Glutamatergic neuron (in vitro differentiated cells): ENCODE data around the gene CTNNA2. TPM values are rescaled to one million over a fixed set of nuclear protein-coding genes. Genes with fewer than 3 reads are reported as not detected.

ENCODE experiments used
- DNase-seq: peaks from one replicate; pipeline ENCODE4 v3.0.0; 2022
- H3K27ac Mint-ChIP-seq: one replicate; pipeline ENCODE4 v1.8.0; 2020; ENCODE audit warnings: mild to moderate bottlenecking, mixed read lengths, inconsistent platforms; ENCODE audit not compliant: unreplicated experiment
- H3K27me3 Mint-ChIP-seq: one replicate; pipeline ENCODE4 v1.8.0; 2020; ENCODE audit warnings: mild to moderate bottlenecking, moderate library complexity, mixed read lengths, inconsistent platforms; ENCODE audit not compliant: unreplicated experiment
- H3K36me3 Mint-ChIP-seq: one replicate; pipeline ENCODE4 v1.8.0; 2020; ENCODE audit warnings: mild to moderate bottlenecking, mixed read lengths, inconsistent platforms; ENCODE audit not compliant: unreplicated experiment
- H3K4me1 Mint-ChIP-seq: one replicate; pipeline ENCODE4 v1.8.0; 2020; ENCODE audit warnings: mild to moderate bottlenecking, low read depth, mixed read lengths, inconsistent platforms; ENCODE audit not compliant: unreplicated experiment
- H3K4me3 Mint-ChIP-seq: one replicate; pipeline ENCODE4 v1.8.0; 2020; ENCODE audit warnings: mild to moderate bottlenecking, mixed read lengths, inconsistent platforms; ENCODE audit not compliant: unreplicated experiment
- H3K9me3 Mint-ChIP-seq: one replicate; pipeline ENCODE4 v1.8.0; 2020; ENCODE audit warnings: mild to moderate bottlenecking, moderate library complexity, mixed read lengths, inconsistent platforms; ENCODE audit not compliant: unreplicated experiment
- total RNA-seq: library from RNA; stranded (reverse); fragmentation: NEBNext Ultra II Directional; extraction: Animal tissue kit (Norgen Biotek cat#: 25700); gene quantifications from one replicate; pipeline ENCODE4 v1.2.1, GENCODE V29; 2021; ENCODE audit not compliant: unreplicated experiment
- TF ChIP-seq, protein P1 (sequence below): fragments of 200-600 bp; sonication (generic); IDR thresholded peaks from one replicate; pipeline ENCODE4 v1.5.0; 2021; ENCODE audit not compliant: partially characterized antibody, unreplicated experiment

CTNNA2 gene
- total RNA-seq, 1 donor from 2014 or later: 76.2 TPM

DNA sequence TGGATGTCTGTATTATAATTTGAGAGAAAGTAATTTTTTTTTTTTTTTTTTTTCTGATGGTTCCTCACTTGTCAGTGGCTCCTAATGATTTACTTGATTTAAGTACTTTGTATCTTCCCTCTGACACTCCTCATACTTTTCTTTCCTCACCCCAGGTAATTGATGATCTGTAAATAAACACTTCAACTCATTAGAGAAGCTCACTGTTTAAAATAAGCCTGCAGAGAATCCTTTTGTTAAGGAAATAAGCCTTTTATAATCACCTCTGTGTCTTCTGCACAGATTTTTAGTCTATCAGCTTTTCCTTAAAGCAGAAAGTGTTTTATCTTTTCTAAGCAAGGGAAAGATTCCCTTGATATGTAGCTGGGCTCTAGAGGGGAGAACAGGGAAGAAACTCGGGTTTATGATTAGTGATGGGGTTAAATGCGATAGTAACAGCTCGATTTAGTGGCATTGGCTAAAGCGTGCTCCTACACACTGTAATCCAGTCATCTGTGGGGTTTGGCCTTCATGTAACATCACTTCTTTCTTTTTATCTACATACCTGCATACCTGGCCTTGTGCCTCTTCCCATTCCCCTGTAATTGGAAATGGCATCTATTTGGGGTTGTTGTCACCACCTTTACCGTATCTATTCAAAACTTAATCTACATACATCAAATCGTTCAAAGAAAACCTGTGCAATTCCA, 851.8 kb downstream of the CTNNA2 start:
- TF ChIP-seq, protein P1, sequence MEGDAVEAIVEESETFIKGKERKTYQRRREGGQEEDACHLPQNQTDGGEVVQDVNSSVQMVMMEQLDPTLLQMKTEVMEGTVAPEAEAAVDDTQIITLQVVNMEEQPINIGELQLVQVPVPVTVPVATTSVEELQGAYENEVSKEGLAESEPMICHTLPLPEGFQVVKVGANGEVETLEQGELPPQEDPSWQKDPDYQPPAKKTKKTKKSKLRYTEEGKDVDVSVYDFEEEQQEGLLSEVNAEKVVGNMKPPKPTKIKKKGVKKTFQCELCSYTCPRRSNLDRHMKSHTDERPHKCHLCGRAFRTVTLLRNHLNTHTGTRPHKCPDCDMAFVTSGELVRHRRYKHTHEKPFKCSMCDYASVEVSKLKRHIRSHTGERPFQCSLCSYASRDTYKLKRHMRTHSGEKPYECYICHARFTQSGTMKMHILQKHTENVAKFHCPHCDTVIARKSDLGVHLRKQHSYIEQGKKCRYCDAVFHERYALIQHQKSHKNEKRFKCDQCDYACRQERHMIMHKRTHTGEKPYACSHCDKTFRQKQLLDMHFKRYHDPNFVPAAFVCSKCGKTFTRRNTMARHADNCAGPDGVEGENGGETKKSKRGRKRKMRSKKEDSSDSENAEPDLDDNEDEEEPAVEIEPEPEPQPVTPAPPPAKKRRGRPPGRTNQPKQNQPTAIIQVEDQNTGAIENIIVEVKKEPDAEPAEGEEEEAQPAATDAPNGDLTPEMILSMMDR: no peak
- Mint-ChIP-seq H3K9me3 (no peaks in the 10 kb centered on the region), H3K36me3 (no peaks in the 10 kb centered on the region), H3K27ac (peak overlapping the region; percentile 34), H3K4me3 (peak overlapping the region; percentile 70), H3K27me3 (peaks cover 3% of the 10 kb centered on the region), H3K4me1 (peaks cover 56% of the 10 kb centered on the region)
- no peak for DNase-seq

DNA sequence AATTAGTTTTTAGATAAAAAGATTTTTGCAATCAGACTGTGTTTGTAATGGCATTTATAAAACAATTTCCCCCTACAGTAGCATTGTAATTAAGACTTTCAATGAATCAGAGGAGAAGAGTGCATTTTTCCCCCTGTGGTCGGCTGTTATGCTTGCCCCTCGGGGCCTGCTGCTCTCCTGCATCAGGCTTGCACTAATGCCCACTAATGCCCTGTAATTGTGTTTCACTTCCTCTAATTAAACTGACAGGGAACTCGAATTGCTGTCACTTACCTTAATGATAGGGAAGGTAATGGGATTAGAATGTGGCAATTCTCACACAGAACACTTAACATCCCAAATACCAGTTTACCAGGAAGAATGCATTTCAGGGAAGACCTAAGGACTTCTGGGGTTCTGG, 852.9 kb downstream of the CTNNA2 start:
- H3K27me3 Mint-ChIP-seq: peaks cover 3% of the 10 kb centered on the region
- H3K36me3 Mint-ChIP-seq: no peaks in the 10 kb centered on the region
- TF ChIP-seq, protein P1: no peak
- H3K9me3 Mint-ChIP-seq: no peaks in the 10 kb centered on the region
- H3K4me1 Mint-ChIP-seq: peaks cover 56% of the 10 kb centered on the region
- H3K27ac Mint-ChIP-seq: no peak overlapping the region
- no peak overlapping the region for H3K4me3 Mint-ChIP-seq
- peak; percentile 67 for DNase-seq

DNA sequence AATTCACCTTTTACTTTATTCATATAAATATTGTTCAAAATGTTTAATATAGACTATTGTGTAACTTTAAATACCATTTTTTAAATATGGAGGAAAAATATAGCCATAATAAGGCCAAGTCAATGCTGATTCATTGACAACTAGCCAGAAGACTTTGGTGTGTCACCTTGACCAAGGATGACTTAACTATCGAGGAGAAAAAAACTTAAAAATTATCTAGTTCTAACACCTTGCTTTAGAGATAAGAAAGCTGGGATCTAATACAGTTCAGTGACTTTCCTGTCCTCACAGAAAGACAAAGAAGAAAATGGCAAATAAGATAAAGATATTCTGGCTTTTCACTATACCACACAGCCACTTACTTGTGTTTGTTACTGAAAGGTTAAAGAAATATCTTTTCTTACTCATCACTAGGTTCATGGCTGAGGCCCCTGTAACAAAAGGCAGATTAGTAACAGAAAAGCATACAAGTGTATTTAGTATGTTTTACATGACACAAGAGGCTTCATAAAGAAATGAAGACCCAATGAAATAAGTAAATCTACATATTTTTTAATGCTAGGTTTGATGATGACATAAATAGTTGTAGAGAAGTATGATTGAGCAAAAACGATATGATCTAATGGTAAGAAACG, 857.6 kb downstream of the CTNNA2 start:
- no peaks in the 10 kb centered on the region for H3K9me3 Mint-ChIP-seq
- no peak overlapping the region for H3K27ac Mint-ChIP-seq
- peaks cover 5% of the 10 kb centered on the region for H3K27me3 Mint-ChIP-seq
- DNase-seq: no peak
- peaks cover 21% of the 10 kb centered on the region for H3K4me1 Mint-ChIP-seq
- TF ChIP-seq, protein P1: no peak
- no peaks in the 10 kb centered on the region for H3K36me3 Mint-ChIP-seq
- no peak overlapping the region for H3K4me3 Mint-ChIP-seq

DNA sequence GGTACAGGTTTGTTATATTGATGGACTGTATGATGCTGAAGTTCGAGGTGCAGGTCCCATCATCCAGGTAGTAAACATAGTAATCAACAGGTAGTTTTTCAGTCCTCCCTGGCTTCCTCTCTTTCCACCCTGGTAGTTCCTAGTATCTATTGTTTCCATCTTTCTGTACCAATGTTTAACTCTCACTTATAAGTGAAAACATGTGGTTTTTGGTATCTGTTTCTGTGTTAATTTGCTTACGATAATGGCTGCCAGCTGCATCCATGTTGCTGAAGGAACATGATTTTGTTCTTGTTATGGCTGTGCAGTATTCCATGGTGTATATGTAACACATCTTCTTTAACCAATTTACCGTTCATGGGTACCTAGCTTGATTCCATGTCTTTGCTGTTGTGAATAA, 861.3 kb downstream of the CTNNA2 start:
- DNase-seq: no peak
- no peaks in the 10 kb centered on the region for H3K4me1 Mint-ChIP-seq
- no peak overlapping the region for H3K27ac Mint-ChIP-seq
- peaks cover 2% of the 10 kb centered on the region for H3K27me3 Mint-ChIP-seq
- no peaks in the 10 kb centered on the region for H3K36me3 Mint-ChIP-seq
- H3K9me3 Mint-ChIP-seq: peaks cover 4% of the 10 kb centered on the region
- no peak overlapping the region for H3K4me3 Mint-ChIP-seq
- TF ChIP-seq, protein P1: no peak

DNA sequence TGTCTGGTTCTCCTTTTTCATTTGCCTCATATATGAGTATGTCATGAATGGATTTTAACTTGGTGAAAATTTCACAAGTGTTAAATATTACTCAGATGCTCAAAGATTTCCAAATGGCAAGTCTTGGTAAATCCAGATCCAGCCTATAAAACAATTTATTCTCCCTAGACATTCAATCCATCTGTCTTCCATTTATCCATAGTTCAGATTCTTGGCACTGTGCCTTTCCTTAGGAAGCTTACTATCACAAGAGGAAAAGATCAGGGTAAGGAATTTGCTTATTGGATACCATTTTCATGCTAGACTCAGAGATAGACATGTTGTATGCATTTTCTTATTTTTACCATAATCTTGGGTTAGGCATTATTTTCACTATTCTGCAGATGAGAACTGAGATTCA, 864.2 kb downstream of the CTNNA2 start:
- Mint-ChIP-seq H3K36me3 (no peaks in the 10 kb centered on the region), H3K27ac (no peak overlapping the region), H3K27me3 (peaks cover 2% of the 10 kb centered on the region), H3K4me3 (no peak overlapping the region), H3K4me1 (no peaks in the 10 kb centered on the region), H3K9me3 (peaks cover 4% of the 10 kb centered on the region)
- TF ChIP-seq, protein P1: no peak
- DNase-seq: no peak
